ENCODE measurements around the gene SLC50A1. TPM values are rescaled to one million over a fixed set of nuclear protein-coding genes. Genes with fewer than 3 reads are reported as not detected.
A peak's percentile ranks its signal among the peaks of the same experiment; 100 is the strongest.

Gene SLC50A1
- total RNA-seq = 54.7 TPM

GRCh38 chr1:155135415-155136028 lies at the start of gene SLC50A1:
Gene SLC50A1, plus strand, starts transcription at chr1:155135852. Its CDS starts 60 bp downstream, at chr1:155135912.
- peak; percentile 95 for DNase-seq (ENCODE audit: low spot score)

DNA sequence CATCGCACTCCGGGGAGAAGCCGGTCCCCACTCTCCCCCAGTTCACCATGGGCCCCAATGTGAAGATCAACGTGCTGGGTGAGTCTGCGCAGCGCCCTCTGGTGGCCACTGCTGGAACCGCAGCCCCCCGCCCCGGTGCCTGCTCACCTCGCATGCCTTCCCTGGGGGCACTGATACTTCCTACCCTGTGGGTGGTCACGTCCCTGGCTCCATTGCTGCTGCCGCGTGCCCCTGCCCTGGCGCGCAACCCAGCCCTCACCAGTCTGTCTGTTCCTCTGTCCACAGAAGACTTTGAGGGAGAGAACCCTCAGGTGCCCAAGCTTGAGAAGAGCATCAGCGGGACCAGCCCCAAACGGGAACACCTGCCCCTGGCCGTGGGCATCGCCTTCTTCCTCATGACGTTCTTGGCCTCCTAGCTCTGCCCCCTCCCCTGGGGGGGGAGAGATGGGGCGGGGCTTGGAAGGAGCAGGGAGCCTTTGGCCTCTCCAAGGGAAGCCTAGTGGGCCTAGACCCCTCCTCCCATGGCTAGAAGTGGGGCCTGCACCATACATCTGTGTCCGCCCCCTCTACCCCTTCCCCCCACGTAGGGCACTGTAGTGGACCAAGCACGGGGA lies 49.4 kb upstream of the SLC50A1 start:
- peak; percentile 65 for DNase-seq (ENCODE audit: low spot score)

GRCh38 chr1:155086856-155087535 lies 48.7 kb upstream of the SLC50A1 start:
- no peak for DNase-seq (ENCODE audit: low spot score)

- peak; percentile 70 for DNase-seq (ENCODE audit: low spot score)
Observed at GRCh38 chr1:155091071-155092051, 44.3 kb upstream of the SLC50A1 start.

DNA sequence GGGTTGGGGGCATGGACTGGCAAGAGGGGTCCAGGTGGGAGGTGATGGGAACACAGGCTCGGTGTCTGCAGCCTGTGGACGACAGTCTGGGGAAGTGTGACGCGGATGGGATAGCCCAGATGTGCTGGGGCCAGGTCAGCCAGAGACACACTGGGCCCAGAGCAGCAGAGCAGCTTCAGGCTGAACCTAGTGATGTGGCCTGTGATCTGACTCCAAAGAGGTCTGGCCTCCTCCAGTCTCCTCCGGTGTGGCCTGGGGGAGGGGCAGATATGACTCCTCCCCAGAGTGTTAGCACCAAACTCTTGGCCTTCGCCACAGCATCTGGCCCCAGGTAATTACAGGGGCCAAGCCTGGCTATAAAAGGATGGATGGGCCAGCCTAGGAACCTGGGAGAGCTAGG lies 43.5 kb upstream of the SLC50A1 start:
- no peak for DNase-seq (ENCODE audit: low spot score)

- no peak for DNase-seq (ENCODE audit: low spot score)
Observed at GRCh38 chr1:155092641-155093040, 43.0 kb upstream of the SLC50A1 start.

- no peak for DNase-seq (ENCODE audit: low spot score)
Observed at GRCh38 chr1:155093911-155094621, 41.6 kb upstream of the SLC50A1 start.

DNA sequence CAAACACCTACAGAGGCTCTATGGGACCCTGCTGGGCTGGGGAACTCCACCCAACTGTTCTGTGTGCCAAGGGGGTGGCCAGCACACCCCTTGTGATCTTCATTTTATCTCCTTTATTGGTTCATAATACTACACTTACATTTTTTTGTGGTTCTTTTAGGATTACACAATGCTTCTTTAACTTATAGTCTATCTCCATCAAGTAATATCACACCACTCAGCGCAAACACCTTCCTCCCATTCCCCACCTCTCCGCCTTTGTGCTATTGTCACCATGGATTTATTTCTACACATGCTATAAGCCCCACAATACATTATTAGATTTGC lies 41.1 kb upstream of the SLC50A1 start:
- DNase-seq (ENCODE audit: low spot score) = no peak

DNA sequence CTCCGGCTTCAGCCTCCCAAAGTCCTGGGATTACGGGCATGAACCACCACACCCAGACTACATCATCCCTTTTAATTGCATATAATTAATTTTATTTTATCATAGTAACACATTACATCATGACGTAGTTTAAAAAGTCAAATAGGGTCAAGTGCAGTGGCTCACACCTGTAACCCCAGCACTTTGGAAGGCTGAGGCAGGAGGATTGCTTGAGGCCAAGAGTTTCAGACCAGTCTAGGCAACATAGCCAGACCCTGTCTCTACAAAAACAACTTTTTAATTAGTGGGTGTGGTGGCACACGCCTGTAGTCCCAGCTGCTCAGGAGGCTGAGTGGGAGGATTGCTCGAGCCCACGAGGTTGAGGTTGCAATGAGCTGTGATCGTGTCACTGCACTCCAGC lies 36.3 kb upstream of the SLC50A1 start:
- DNase-seq (ENCODE audit: low spot score) = no peak

GRCh38 chr1:155103325-155103724 lies 32.3 kb upstream of the SLC50A1 start:
- no peak for DNase-seq (ENCODE audit: low spot score)

- no peak for DNase-seq (ENCODE audit: low spot score)
Observed at GRCh38 chr1:155104605-155105534, 30.8 kb upstream of the SLC50A1 start.

- peak; percentile 74 for DNase-seq (ENCODE audit: low spot score)
Observed at GRCh38 chr1:155105604-155106011, 30.0 kb upstream of the SLC50A1 start.

- DNase-seq (ENCODE audit: low spot score) = no peak
Observed at GRCh38 chr1:155106862-155107261, 28.8 kb upstream of the SLC50A1 start.

DNA sequence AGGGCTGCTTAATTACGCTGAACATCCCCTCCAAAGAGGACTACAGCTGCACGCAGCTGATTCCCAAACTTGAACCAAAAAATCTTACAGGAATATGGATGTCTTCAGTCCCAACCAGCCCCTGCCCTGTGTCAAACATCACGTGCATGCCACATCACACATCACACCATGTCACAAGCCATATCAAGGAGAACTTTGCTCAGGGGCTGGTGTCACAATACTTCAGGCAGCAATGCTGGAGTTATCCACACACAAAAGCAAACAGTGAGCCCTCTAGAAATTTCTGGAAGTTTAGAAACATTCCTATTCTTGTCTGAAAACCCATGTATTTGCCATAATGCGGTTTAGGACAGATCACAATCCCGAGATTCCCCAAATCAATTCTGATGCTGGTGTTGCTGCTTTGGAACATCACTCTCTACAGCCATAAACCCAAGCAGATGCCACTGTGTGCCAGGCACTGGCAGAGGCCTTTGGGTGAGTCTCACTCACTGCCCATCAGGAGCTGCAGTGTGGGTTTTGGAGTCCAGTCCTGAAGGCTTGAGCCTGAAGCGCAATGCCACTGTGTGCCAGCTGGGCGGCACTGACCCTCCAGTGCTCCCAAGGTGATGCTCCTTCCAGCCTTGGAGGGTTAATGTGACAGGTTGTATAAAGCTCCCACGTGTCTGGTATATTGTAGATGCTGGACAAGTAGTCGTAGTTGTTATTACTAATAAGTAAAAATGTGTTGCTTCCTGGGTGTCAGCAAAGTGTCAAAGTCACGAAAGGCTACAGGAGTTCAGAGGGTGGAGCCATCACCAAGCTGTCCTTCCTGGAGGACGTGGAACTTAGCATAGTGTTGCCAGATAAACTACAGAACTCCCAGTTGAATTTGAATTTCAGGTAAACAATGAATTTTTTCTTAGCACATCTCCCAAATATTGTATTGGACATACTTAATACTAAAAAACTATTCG lies 28.1 kb upstream of the SLC50A1 start:
- DNase-seq (ENCODE audit: low spot score) = no peak

DNA sequence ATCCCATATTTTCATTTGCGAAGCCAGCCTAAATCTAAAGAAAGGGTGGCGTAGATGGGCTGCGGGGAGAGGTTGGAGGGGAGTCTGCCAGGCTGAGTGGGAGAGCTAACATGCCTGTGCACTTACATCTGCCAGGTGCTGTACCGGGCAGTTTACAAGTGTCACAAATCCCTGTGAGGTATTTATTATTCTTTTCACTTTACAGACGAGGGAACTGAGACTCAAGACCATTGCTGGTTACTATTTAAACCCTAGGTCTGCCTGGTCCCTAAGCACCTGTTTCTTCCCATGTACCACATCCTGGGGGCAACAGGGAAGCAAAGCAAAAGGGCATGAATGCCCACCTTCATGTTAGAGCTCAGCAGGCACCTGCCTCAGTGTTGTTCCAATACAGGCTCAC lies 27.4 kb upstream of the SLC50A1 start:
- no peak for DNase-seq (ENCODE audit: low spot score)

DNA sequence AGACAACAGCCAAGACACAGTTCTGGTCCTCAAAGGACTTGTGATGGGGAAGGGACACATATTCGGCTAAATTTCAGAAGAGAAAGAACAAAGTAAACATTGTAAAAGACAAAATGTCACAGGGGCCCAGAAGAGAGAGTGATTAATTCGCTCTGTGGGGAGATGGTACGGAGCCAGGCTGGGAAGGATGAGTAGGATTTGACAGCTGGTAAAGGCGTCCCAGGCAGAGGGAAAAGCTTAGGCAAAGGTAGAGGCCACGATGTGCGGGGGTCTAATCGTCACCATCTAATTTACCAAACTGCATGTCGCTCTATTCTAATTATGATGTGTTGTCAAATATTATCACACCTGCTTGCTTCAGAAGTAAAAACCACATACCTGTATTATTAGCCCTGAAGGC lies 25.3 kb upstream of the SLC50A1 start:
- no peak for DNase-seq (ENCODE audit: low spot score)

- DNase-seq (ENCODE audit: low spot score) = no peak
Observed at GRCh38 chr1:155110826-155111225, 24.8 kb upstream of the SLC50A1 start.

DNA sequence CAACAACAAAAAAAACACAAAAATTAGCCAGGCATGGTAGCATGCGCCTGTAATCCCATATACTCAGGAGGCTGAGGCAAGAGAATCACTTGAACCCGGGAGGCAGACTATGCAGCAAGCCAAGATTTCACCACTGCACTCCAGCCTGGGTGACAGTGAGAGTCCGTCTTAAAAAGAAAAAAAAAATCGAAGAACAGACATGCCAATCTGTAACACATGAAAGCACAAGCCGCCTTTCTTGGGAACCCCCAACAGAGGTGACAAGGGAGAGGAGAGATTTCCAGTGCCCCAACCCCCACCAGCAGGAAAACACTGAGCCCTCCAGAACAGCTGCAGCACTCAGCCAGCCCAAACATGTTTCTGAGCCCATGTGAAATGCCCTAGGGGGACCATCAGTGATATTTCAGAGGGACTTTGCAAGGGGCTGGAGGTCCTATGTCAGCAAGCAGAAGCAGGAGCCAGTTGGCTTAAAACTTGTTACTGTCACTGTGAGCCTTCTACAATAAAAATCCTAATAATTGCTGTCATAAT lies 22.1 kb upstream of the SLC50A1 start:
- no peak for DNase-seq (ENCODE audit: low spot score)

Data from mucosa of gallbladder (tissue), 1 donor.